ENCODE measurements around the gene ANKS4B.
"Not testable (repeated sequence)": the region's sequence is repeated elsewhere in the genome, so short reads cannot be mapped to it uniquely, and the experiment has no call there.

ANKS4B gene, protein sequence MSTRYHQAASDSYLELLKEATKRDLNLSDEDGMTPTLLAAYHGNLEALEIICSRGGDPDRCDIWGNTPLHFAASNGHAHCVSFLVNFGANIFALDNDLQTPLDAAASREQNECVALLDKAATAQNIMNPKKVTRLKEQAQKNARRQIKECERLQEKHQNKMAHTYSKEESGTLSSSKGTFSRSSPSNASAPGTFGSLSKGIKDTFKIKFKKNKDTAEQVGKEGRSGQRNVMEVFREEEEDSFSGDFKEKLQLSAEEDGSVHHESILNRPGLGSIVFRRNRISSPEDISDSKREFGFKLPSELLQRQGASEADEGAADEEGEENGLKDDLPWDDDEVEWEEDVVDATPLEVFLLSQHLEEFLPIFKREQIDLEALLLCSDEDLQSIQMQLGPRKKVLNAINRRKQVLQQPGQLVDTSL

DNA sequence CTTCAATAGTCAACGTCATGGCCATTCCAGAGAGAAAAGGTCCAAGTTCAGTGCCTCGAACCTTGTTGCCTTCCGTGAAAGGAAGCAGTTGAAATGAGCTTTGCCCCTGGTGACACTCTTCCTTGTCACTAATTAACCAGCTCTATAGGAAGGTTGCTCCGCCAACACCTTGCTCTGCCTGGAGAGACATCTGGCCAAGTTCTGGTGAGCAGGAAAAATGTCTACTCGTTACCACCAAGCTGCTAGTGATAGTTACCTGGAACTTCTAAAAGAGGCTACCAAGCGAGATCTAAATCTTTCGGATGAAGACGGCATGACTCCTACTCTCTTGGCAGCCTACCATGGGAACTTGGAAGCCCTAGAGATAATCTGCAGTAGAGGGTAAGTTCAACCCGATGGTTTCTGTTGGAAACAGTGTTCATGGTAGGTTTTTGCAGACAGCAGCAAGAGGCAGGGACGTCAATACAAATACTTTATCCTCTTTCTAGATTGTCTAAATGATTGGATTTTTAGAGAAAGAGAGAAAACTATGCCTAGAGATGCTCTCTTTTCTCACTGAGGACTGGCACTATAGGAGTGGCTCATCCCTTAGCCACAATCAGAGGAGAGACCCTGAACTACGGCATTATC is at the start of gene ANKS4B:
TSS of gene ANKS4B (plus strand) at position 179 of the 630 bp plus-strand sequence. CDS start at position 218, 39 bp downstream.
- DNase-seq (ENCODE audit: low spot score), result peak; percentile 61

DNA sequence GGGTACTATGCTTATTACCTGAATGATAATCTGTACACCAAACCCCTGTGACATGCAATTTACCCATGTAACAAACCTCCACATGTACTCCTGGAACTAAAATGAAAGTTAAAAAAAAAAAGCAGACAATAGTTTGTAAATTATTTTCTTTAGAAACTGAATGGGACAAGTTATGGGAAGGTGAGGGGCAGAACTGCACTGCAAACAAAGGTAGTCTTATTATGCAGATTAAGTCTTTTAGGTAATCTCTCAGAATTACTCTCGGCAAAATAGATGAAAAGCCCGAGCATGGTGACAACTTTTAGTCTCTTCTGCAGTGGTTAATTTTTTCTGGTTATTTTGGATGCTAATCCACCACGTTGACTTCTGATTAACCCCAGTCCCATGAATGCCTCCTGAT is 49.5 kb upstream of the ANKS4B start:
- no peak for DNase-seq (ENCODE audit: low spot score)

DNA sequence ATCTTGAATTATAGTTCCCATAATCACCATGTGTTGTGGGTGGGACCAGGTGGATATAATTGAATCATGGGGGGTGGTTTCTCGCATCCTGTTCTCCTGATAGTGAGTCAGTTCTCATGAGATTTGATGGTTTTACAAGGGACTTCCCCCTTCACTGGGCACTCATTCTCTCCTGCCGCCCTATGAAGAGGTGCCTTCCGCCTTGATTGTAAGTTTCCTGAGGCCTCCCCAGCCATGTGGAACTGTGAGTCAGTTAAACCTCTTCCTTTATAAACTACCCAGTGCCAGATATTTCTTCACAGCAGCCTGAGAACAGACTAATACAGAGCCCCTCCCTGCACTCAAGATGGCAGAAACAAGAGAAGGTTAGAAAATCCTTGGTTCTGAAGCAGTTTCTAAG is 48.7 kb upstream of the ANKS4B start:
- DNase-seq (ENCODE audit: low spot score), result no peak

DNA sequence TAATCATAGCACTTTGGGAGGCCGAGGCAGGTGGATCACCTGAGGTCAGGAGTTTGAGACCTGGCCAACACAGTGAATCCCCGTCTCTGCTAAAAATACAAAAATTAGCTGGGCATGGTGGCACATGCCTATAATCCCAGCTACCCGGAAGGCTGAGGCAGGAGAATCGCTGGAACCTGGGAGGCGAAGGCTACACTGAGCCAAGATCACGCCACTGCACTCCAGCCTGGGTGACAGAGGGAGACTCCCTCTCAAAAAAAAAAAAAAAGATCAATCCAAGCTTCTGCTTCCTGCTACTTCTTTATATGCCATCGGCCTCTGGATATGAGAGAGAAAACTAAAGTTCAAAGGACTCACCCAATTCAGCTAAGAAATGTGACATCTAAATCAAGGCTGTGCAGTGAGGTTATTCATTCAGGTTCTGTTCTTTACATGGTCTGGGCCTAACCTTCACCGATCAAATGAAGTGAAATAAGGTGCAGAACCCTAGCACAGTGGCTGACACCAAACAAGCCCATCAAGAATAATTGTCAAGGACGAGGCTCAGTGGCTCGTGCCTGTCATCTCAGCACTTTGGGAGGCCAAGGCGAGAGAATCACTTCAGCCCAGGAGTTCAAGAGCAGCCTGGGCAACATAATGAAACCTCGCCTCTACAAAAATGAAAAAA is 47.7 kb upstream of the ANKS4B start:
- DNase-seq (ENCODE audit: low spot score), result no peak

DNA sequence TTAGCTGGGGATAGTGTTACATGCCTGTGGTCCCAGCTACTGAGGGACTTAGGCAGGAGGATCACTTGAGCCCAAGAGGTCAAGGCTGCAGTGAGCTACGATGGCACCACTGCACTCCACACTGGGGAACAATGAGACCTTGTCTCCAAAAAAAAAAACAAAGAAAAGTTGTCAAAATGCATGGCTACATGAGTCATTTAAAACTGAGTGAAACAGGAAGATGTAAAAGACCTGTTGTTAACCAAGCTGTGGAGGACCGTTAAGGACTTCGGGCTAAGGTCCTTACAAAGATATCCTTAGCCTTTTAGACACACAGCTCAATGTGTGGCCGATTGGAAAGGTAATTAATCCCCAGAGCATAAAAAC is 47.2 kb upstream of the ANKS4B start:
- no peak for DNase-seq (ENCODE audit: low spot score)

DNA sequence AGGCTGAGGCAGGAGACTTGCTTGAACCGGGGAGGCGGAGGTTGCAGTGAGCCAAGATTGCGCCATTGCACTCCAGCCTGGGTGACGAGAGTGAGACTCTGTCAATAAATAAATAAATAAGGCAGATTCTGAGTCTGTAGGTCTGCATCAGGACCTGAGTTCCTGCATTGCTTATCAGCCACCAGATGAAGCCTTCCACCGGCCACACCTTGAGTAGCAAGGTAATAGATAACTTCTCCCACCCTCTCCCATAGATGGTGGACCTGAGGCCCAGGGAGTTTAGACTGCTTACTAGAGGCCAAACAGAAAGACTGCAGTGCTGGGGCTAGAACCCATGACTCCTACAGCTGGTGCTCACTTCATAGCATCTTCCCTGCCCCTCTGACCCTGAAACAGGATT is 44.2 kb upstream of the ANKS4B start:
- DNase-seq (ENCODE audit: low spot score), result no peak

DNA sequence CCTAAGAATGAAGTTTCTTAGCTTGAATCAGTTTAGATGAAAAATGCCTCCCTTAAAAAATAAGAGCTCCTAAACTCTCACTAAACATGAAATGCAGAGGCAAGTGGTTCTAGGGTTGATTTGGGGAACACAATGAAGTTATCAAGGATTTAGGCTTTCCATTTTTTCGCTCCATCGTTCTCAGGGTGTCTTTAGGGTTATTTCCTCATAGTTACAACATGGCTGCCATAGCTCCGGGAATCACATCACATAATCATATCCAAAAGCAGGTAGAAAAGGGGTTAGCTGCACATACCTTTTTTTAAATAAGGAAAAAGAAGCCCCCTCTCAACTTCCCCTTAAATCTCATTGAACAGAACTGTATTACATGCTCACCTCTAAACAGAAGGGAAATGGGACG is 43.5 kb upstream of the ANKS4B start:
- DNase-seq (ENCODE audit: low spot score), result no peak

DNA sequence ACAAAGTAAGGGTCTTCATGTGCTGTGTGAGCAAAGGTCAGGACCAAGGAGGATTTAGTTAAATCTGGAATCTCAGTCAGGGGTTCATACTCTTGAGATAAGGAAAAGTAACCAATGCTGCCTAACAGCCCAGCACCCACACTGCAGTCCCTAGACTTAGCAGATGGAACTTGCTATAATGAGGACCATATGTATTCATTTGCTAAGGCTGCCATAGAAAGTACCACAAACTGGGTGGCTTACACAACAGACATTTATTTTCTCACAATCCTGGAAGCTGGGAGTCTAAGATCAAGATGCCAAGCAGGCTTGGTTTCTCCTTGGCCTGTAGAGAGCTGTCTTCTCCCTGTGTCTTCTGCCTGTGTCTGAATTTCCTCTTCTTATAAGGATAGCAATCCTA is 42.9 kb upstream of the ANKS4B start:
- DNase-seq (ENCODE audit: low spot score), result no peak

DNA sequence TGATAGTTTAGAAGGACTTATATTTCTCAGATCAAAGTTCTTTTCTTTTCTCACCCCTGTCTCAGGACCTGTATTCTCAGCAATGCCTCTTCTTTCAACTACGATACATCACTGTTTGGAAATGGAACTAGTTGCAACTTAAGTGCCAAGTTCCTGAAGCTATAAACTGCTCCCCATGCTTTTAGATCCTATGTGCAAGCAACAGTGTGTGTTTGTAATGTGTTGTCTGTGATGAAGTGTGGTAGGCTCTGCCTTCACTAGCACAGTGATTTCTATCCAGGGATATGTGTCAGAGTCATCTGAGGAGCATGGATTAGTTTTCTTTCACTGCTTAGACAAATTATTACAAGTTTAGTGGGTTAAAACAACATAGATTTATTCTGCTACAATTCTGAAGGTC is 40.5 kb upstream of the ANKS4B start:
- no peak for DNase-seq (ENCODE audit: low spot score)

DNA sequence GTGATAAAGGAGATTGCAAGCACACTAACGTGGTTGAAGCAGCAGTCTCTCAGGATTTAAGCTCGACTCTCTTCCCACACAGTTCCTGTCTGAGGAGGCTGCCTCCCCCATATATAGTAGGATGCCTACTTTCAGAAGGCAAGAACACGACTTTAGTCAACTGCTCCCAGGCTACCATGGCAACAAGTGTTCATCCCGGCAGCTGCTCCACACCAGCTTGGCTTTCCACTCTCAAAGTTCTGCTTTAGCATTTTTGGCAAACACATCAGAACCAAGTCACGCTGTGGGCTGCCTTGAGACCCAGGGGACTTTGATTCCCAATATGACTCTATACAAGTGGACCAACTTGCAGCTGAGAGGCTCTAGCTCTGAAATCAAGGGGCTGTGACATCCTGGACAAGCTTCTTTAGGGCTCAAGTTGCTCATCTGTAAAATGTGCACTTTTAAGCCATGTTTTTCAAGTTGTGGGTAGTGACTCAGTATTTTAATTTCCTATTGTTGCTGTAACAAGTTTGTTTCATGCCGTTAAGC is 38.7 kb upstream of the ANKS4B start:
- DNase-seq (ENCODE audit: low spot score), result no peak

DNA sequence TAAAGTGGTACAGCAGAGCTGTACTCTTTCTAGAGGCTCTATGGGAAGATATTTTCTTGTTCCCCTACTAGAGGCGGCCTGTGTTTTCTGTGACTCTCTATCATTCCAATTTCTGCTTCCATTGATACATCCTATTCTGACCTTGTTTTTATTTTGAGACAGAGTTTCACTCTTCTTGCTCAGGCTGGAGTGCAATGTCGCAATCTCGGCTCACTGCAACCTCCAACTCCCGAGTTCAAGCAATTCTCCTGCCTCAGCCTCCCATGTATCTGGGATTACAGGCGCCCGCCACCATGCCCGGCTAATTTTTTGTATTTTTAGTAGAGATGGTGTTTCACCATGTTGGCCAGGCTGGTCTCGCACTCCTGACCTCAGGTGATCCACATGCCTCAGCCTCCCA is 38.2 kb upstream of the ANKS4B start:
- DNase-seq (ENCODE audit: low spot score), result not testable (repeated sequence)

DNA sequence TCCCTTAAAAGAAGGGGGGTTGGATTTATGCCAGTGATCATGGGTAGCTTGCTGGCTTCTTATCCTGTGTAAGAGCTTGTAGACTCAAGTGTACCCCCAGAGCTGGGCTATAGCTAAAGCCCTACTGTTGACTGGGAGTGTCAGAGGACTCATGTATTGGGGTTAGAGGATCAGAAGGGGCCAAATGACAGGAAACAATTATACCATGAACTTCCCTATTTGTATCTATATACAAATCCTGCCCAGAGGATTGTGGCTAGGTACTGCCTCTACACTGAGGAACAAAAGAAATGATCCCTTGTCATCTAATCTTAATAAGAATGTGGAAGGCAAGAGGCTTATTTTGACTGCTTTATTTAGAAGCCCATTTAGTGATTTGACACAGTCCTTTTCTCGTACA is 36.4 kb upstream of the ANKS4B start:
- no peak for DNase-seq (ENCODE audit: low spot score)

DNA sequence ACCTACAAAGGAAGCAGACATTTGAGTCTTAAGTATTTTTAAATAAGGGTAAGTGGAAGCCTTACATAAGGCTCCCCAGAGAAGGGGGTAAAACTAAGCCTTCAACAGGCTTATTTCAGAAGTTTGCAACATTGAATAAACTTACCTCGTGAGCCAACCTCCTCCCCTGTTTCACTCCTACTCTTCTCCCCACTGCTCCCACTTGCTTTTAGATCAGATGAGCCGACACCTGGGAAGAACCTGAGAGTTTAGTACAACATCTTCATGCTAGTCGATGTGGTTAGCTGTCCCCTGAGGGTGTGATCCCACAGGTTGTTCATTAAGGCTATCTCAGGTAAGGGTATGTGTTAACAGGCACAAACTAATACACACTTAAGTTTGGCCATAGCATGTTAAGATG is 35.9 kb upstream of the ANKS4B start:
- no peak for DNase-seq (ENCODE audit: low spot score)

DNA sequence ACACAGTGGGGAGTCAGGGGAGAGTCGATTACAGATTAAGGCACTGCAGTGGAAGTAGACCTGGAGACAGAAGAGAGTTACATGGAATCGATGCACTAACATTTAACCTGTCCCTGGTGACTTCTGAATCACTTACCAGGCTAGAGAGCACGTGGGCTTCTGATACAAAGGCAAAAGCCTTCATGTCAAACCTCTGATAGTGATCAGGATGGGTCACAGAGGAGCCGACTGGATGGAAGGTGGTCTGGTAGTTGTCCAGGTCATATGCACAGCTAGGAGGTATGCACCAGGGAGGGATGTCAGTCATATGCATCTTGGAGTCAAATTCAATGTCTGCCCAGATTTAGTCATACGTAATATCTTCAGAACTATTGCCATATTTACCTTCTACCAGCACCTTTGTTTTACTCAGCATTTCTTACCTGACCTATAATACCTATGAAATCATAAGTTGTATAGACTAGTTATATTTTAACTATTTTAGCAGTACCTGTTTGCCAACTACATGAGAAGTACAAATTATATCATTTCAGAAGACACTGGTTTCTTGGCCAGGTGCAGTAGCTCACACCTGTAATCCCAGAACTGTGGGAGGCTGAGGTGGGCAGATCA is 33.8 kb upstream of the ANKS4B start:
- no peak for DNase-seq (ENCODE audit: low spot score)

DNA sequence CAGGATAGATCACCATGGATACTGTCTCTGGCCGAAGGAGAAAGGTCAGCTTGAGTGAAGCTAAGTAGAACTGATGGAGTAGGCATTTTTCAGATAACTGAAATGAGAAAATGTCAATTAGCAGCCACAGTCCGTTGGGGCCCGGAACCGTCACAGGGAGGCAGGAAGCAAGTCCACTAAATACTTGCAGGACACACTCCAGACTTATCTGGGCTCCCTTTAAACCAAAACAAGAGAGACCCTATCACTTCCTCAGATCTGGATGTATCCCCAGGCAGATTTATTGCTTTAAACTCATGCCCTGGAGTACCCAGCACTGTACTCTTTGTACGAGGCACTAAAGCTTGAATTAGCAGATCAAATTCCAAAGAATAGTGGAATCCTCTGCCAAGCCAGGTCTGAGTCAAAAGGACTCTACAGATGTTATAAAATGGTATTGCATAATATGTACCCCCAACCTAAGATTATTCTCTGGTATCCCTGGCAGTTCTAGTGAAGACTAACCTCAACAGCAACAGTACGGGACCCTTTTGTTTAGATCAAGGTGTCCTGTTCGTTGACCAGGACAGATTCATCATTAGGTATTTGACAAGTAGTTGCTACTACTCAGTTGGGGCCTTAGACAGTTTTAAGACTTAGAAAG is 30.2 kb upstream of the ANKS4B start:
- DNase-seq (ENCODE audit: low spot score), result no peak

DNA sequence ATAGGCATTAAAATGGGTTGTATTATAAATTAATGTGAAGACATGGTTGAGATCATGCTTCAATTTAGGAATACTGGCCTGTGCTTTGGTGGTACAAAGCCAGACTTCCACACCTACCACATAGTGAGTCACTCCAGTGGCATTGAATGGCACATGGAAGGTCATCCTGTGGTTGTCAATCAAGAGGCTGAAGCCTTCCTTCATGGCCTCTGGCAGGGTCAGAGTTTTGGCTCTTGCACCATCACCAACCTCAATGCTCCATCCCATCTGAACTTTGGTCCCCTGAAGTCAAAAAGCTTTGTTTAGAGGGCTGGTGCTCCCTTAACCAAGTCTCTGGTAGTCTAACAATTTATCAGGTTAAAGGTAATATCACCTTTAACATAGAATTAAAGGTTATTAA is 28.2 kb upstream of the ANKS4B start:
- no peak for DNase-seq (ENCODE audit: low spot score)

DNA sequence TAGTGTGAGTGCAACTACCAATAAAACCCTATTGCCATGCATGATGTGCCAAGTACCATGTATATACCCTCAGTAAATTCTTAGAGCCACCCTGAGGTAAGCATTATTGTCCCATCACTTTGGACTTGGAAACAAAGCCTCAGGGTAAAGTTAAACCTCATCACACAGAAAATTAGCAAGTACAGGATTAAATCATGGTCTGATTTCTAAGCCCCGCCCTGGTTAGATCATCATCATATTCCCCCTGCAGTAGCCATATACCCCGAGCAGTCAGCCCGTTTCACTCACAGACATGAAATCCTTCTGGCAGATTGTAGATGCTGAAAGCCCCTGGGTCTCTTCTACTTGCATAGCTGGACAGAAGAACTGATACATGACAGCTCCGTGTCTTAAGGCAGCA is 26.9 kb upstream of the ANKS4B start:
- no peak for DNase-seq (ENCODE audit: low spot score)

DNA sequence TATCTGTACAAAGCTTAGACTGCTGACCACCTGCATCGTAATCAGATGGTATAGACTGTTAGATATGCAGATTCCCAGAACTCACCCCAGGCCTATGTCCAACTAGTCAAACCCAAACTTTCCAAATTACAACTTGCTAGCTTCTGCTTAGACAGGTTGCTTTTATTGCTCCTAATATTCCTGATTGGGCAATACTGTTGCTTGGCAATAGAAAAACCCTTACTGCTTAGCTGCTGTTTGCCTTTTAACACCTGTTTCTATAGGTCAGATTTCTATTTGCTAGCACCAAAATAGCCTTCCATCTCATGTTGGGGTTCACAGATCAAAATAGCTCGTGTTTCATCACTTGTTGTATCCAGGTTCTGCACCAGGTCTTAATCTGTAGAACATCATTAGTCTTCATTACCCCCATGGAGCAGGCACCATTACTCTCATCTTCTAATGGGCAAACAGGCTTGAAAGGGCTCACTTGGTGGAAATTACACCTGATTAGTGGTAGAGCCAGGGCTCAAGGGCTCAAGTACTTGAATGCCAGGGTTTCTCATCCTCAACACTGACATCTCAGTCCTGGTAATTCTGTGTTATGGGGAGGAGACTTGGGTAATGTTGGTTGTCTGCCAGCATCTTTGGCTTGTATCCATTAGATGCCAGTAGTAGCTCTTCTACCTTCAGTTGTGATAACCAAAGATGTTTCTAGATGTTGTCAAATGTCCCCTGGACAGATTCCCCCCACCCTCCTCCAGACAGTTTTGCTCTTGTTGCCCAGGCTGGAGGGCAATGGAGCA is 24.9 kb upstream of the ANKS4B start:
- no peak for DNase-seq (ENCODE audit: low spot score)

DNA sequence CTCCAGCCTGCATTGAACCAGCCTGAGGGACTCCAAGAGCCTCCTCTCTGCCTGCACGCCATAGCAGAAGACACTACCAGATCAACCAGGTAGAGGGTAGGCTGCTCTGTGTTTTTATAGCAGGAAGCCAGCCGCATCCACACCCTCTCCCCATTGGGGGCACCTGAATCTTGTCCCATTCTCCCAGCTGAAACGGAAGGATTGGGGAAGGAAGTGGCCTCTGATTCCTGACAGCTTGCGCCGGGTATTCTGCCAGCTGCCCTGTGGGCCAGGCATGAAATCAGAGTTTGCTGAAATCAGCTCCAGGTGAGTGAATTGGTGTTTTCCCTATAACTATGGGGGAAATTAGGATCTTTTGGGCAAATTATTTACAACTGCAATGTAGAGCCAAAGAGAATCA is 22.0 kb upstream of the ANKS4B start, which contains the start of gene ZP2:
TSS of gene ZP2 (minus strand) at position 89 of the 400 bp plus-strand sequence. CDS start at position 62, 27 bp downstream.
- no peak for DNase-seq (ENCODE audit: low spot score)

DNA sequence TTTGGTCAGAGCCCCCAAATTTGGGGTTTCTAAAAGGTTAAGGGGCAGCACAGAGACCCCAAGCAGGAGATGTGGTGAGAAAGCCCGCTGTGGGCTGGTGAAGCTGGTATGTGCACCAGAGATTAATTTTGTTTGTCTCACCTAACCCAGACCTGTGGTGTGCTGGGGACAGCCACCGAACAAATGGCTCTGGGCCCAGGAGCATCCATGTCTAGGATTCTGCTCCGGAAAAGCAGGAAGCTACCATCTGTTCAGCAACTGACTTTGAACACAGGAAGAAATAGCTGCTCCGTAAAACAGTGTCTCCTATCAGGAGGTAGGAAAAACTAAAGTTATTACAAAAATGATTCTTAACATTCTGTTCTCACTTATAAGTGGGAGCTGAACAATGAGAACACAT is 19.4 kb upstream of the ANKS4B start:
- no peak for DNase-seq (ENCODE audit: low spot score)

DNA sequence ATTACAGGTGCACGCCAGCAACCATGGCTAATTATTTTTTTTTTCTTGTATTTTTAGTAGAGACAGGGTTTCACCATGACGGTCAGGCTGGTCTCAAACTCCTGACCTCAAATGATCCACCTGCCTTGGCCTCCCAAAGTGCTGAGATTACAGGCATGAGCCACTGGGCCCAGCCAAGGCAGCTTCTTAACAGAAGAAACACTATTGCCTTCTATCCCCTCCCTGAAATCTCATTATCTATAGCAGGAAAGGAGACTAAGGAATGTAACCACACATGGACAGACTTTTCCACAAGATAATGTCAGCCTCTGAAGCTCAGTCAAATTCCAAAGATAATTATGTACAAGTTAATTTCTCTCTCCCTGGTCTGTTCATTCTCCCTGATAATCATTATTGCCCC is 16.4 kb upstream of the ANKS4B start:
- no peak for DNase-seq (ENCODE audit: low spot score)
